ENCODE measurements around the gene AQP12B. TPM values are rescaled to one million over a fixed set of nuclear protein-coding genes. Genes with fewer than 3 reads are reported as not detected.
A peak's percentile ranks its signal among the peaks of the same experiment; 100 is the strongest.
"Not testable (repeated sequence)": the region's sequence is repeated elsewhere in the genome, so short reads cannot be mapped to it uniquely, and the experiment has no call there.

Gene AQP12B
- total and polyA plus RNA-seq, 7 experiments from 2014 or later: not detected

- H3K27ac Mint-ChIP-seq; H3K9me3 Mint-ChIP-seq; H3K4me1 ChIP-seq (ENCODE audit: control insufficient read depth in 2 of 2, insufficient read depth in 2 of 2, low read length in 2 of 2); intact Hi-C loops (cut with micrococcal nuclease); H3K27me3 Mint-ChIP-seq; H3K27ac ChIP-seq (ENCODE audit: low read depth, low read length); ATAC-seq; H3K27me3 ChIP-seq (ENCODE audit: control insufficient read depth in 2 of 2, insufficient read depth in 2 of 2, low read length in 2 of 2); POLR2A ChIA-PET; H3K4me3 ChIP-seq (ENCODE audit: low read length); H3K4me3 Mint-ChIP-seq; H3K36me3 ChIP-seq (ENCODE audit: control insufficient read depth in 2 of 3, insufficient read depth in 3 of 3, low read length in 3 of 3); H3K4me1 Mint-ChIP-seq; H3K36me3 Mint-ChIP-seq; CTCF ChIA-PET; H3K9me3 ChIP-seq (ENCODE audit: control insufficient read depth in 2 of 3, low read length in 3 of 3): not testable (repeated sequence)
- peak in 2 of 9 donors; percentile 4 to 14 for DNase-seq
Measured at GRCh38 chr2:240692583-240693561, 10.2 kb upstream of the AQP12B start.

GRCh38 chr2:240691631-240692420 lies 9.1 kb upstream of the AQP12B start, which contains the start of gene AQP12A:
AQP12A (plus strand) TSS chr2:240691866; CDS start chr2:240691914, 48 bp downstream.
- H3K36me3 ChIP-seq (ENCODE audit: control insufficient read depth in 2 of 3, insufficient read depth in 3 of 3, low read length in 3 of 3); H3K4me1 ChIP-seq (ENCODE audit: control insufficient read depth in 2 of 2, insufficient read depth in 2 of 2, low read length in 2 of 2); H3K9me3 ChIP-seq (ENCODE audit: control insufficient read depth in 2 of 3, low read length in 3 of 3); intact Hi-C loops (cut with micrococcal nuclease); H3K9me3 Mint-ChIP-seq; H3K27me3 ChIP-seq (ENCODE audit: control insufficient read depth in 2 of 2, insufficient read depth in 2 of 2, low read length in 2 of 2); ATAC-seq; H3K4me3 ChIP-seq (ENCODE audit: low read length); H3K27ac Mint-ChIP-seq; H3K27ac ChIP-seq (ENCODE audit: low read depth, low read length); H3K36me3 Mint-ChIP-seq; H3K4me1 Mint-ChIP-seq; CTCF ChIA-PET; POLR2A ChIA-PET; H3K27me3 Mint-ChIP-seq: not testable (repeated sequence)
- peak within 1 kb of the TSS in 4 of 10 donors; percentile 34 to 64 (median 47) for H3K4me3 Mint-ChIP-seq
- DNase-seq: peak in 2 of 9 donors; percentile 5 to 19

- H3K36me3 ChIP-seq (ENCODE audit: control insufficient read depth in 2 of 3, insufficient read depth in 3 of 3, low read length in 3 of 3); H3K9me3 ChIP-seq (ENCODE audit: control insufficient read depth in 2 of 3, low read length in 3 of 3); H3K9me3 Mint-ChIP-seq; H3K27ac ChIP-seq (ENCODE audit: low read depth, low read length); intact Hi-C loops (cut with micrococcal nuclease); H3K4me1 ChIP-seq (ENCODE audit: control insufficient read depth in 2 of 2, insufficient read depth in 2 of 2, low read length in 2 of 2); H3K4me1 Mint-ChIP-seq; POLR2A ChIA-PET; ATAC-seq; H3K36me3 Mint-ChIP-seq; CTCF ChIA-PET; H3K27me3 ChIP-seq (ENCODE audit: control insufficient read depth in 2 of 2, insufficient read depth in 2 of 2, low read length in 2 of 2); H3K4me3 ChIP-seq (ENCODE audit: low read length); H3K27ac Mint-ChIP-seq; H3K27me3 Mint-ChIP-seq: not testable (repeated sequence)
- peak in 1 of 9 donors; percentile 6 for DNase-seq
- peak overlapping the region in 3 of 10 donors; percentile 39 to 64 (median 55) for H3K4me3 Mint-ChIP-seq
Measured at GRCh38 chr2:240691075-240691427, 8.4 kb upstream of the AQP12B start.

GRCh38 chr2:240690421-240691074 lies 7.9 kb upstream of the AQP12B start:
- POLR2A ChIA-PET; intact Hi-C loops (cut with micrococcal nuclease); H3K4me1 Mint-ChIP-seq; DNase-seq; H3K4me1 ChIP-seq (ENCODE audit: control insufficient read depth in 2 of 2, insufficient read depth in 2 of 2, low read length in 2 of 2); H3K9me3 ChIP-seq (ENCODE audit: control insufficient read depth in 2 of 3, low read length in 3 of 3); H3K36me3 ChIP-seq (ENCODE audit: control insufficient read depth in 2 of 3, insufficient read depth in 3 of 3, low read length in 3 of 3); ATAC-seq; H3K27me3 Mint-ChIP-seq; CTCF ChIA-PET; H3K9me3 Mint-ChIP-seq; H3K36me3 Mint-ChIP-seq; H3K27me3 ChIP-seq (ENCODE audit: control insufficient read depth in 2 of 2, insufficient read depth in 2 of 2, low read length in 2 of 2); H3K27ac ChIP-seq (ENCODE audit: low read depth, low read length); H3K4me3 ChIP-seq (ENCODE audit: low read length): not testable (repeated sequence)
- peak overlapping the region in 5 of 10 donors; percentile 34 to 64 (median 48) for H3K4me3 Mint-ChIP-seq
- H3K27ac Mint-ChIP-seq: peak overlapping the region in 1 of 9 donors; percentile 67

GRCh38 chr2:240689975-240690374 lies 7.3 kb upstream of the AQP12B start:
- no peaks in the 10 kb centered on the region for H3K36me3 Mint-ChIP-seq
- no peaks in the 10 kb centered on the region for H3K9me3 Mint-ChIP-seq
- no peak for DNase-seq

GRCh38 chr2:240688553-240688919 lies 5.9 kb upstream of the AQP12B start:
- H3K4me3 Mint-ChIP-seq: no peak overlapping the region
- no peaks in the 10 kb centered on the region for H3K9me3 Mint-ChIP-seq
- ATAC-seq (no peak), DNase-seq (no peak)
- H3K36me3 Mint-ChIP-seq: no peaks in the 10 kb centered on the region
- no peaks in the 10 kb centered on the region for H3K27me3 ChIP-seq (ENCODE audit: control insufficient read depth in 2 of 2, insufficient read depth in 2 of 2, low read length in 2 of 2)
- H3K27ac ChIP-seq (ENCODE audit: low read depth, low read length): no peak overlapping the region
- POLR2A ChIA-PET: interaction anchor here (0.7 kb wide), 1 partner anchor 122 kb away, joined by 3 read pairs; no protein-coding TSS in a partner anchor
- H3K27ac Mint-ChIP-seq: no peak overlapping the region
- H3K4me3 ChIP-seq (ENCODE audit: low read length): no peak overlapping the region
- intact Hi-C loops (cut with micrococcal nuclease): no loop called here
- H3K27me3 Mint-ChIP-seq: no peaks in the 10 kb centered on the region
- H3K4me1 Mint-ChIP-seq: peaks cover 0 to 9% (median 2%) of the 10 kb centered on the region in 7 donors
- H3K9me3 ChIP-seq (ENCODE audit: control insufficient read depth in 2 of 3, low read length in 3 of 3): no peaks in the 10 kb centered on the region
- CTCF ChIA-PET: no interaction called here
- no peaks in the 10 kb centered on the region for H3K36me3 ChIP-seq (ENCODE audit: control insufficient read depth in 2 of 3, insufficient read depth in 3 of 3, low read length in 3 of 3)
- H3K4me1 ChIP-seq (ENCODE audit: control insufficient read depth in 2 of 2, insufficient read depth in 2 of 2, low read length in 2 of 2): no peaks in the 10 kb centered on the region

More at GRCh38 chr2:240689975-240690374, 7.3 kb upstream of the AQP12B start:
- no peak overlapping the region for H3K27ac Mint-ChIP-seq
- peaks cover 0 to 9% (median 0%) of the 10 kb centered on the region in 7 donors for H3K4me1 Mint-ChIP-seq
- Histone ChIP-seq H3K4me1 (ENCODE audit: control insufficient read depth in 2 of 2, insufficient read depth in 2 of 2, low read length in 2 of 2) (no peaks in the 10 kb centered on the region), H3K36me3 (ENCODE audit: control insufficient read depth in 2 of 3, insufficient read depth in 3 of 3, low read length in 3 of 3) (no peaks in the 10 kb centered on the region), H3K27ac (ENCODE audit: low read depth, low read length) (no peak overlapping the region), H3K27me3 (ENCODE audit: control insufficient read depth in 2 of 2, insufficient read depth in 2 of 2, low read length in 2 of 2) (no peaks in the 10 kb centered on the region), H3K4me3 (ENCODE audit: low read length) (no peak overlapping the region), H3K9me3 (ENCODE audit: control insufficient read depth in 2 of 3, low read length in 3 of 3) (no peaks in the 10 kb centered on the region)
- ChIA-PET POLR2A (no interaction called here), CTCF (no interaction called here)
- no peak for ATAC-seq
- intact Hi-C loops (cut with micrococcal nuclease): no loop called here
- no peaks in the 10 kb centered on the region for H3K27me3 Mint-ChIP-seq
- peak overlapping the region in 2 of 10 donors; percentile 39 to 47 for H3K4me3 Mint-ChIP-seq

Data from naive thymus-derived CD4-positive, alpha-beta T cell (primary cell).